ENCODE results near the gene OLFML2A. TPM values are rescaled to one million over a fixed set of nuclear protein-coding genes. Genes with fewer than 3 reads are reported as not detected.

The OLFML2A gene
- total and polyA plus RNA-seq, 2 of the 13 experiments (the other 11 are each of a cell fraction or from before 2014, with no cell fraction given): 0.01 to 0.02 TPM

- TF ChIP-seq, protein P1, sequence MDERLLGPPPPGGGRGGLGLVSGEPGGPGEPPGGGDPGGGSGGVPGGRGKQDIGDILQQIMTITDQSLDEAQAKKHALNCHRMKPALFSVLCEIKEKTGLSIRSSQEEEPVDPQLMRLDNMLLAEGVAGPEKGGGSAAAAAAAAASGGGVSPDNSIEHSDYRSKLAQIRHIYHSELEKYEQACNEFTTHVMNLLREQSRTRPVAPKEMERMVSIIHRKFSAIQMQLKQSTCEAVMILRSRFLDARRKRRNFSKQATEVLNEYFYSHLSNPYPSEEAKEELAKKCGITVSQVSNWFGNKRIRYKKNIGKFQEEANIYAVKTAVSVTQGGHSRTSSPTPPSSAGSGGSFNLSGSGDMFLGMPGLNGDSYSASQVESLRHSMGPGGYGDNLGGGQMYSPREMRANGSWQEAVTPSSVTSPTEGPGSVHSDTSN (CRISPR knock-in tag; IDR thresholded peaks at IDR 0.05): no peak
- TF ChIP-seq NAIF1 (CRISPR knock-in tag; IDR thresholded peaks at IDR 0.05; ENCODE audit: borderline replicate concordance) (peak; percentile 85; the same call in 1 of the 2 replicates), IRF1 (CRISPR knock-in tag; IDR thresholded peaks at IDR 0.05; ENCODE audit: low read depth) (no peak), BATF2 (CRISPR knock-in tag; IDR thresholded peaks at IDR 0.05) (peak; percentile 82; the same call in 1 of the 2 replicates), SNAPC4 (CRISPR knock-in tag; IDR thresholded peaks at IDR 0.05) (peak; percentile 41; the same call in 1 of the 2 replicates), HES4 (CRISPR knock-in tag; IDR thresholded peaks at IDR 0.05; ENCODE audit: borderline replicate concordance) (no peak), ATF2 (CRISPR knock-in tag; IDR thresholded peaks at IDR 0.05) (no peak; the same call in 1 of the 2 replicates), BRD4 (CRISPR knock-in tag; IDR thresholded peaks at IDR 0.05) (peak; percentile 90), ZFP37 (CRISPR knock-in tag; IDR thresholded peaks at IDR 0.05; ENCODE audit: borderline replicate concordance) (0 out of 2 replicates have a peak, but pooled peaks have one; percentile 11), ZNF776 (CRISPR knock-in tag; IDR thresholded peaks at IDR 0.05) (peak; percentile 50; the same call in 1 of the 2 replicates)
- TF ChIP-seq, protein P2, sequence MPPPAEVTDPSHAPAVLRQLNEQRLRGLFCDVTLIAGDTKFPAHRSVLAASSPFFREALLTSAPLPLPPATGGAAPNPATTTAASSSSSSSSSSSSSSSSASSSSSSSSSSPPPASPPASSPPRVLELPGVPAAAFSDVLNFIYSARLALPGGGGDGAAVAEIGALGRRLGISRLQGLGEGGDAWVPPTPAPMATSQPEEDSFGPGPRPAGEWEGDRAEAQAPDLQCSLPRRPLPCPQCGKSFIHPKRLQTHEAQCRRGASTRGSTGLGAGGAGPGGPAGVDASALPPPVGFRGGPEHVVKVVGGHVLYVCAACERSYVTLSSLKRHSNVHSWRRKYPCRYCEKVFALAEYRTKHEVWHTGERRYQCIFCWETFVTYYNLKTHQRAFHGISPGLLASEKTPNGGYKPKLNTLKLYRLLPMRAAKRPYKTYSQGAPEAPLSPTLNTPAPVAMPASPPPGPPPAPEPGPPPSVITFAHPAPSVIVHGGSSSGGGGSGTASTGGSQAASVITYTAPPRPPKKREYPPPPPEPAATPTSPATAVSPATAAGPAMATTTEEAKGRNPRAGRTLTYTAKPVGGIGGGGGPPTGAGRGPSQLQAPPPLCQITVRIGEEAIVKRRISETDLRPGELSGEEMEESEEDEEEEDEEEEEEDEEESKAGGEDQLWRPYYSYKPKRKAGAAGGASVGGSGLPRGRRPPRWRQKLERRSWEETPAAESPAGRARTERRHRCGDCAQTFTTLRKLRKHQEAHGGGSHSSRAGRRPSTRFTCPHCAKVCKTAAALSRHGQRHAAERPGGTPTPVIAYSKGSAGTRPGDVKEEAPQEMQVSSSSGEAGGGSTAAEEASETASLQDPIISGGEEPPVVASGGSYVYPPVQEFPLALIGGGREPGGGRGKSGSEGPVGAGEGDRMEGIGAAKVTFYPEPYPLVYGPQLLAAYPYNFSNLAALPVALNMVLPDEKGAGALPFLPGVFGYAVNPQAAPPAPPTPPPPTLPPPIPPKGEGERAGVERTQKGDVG (CRISPR knock-in tag; IDR thresholded peaks at IDR 0.05; ENCODE audit: borderline replicate concordance): no peak
- TF ChIP-seq, protein P3, sequence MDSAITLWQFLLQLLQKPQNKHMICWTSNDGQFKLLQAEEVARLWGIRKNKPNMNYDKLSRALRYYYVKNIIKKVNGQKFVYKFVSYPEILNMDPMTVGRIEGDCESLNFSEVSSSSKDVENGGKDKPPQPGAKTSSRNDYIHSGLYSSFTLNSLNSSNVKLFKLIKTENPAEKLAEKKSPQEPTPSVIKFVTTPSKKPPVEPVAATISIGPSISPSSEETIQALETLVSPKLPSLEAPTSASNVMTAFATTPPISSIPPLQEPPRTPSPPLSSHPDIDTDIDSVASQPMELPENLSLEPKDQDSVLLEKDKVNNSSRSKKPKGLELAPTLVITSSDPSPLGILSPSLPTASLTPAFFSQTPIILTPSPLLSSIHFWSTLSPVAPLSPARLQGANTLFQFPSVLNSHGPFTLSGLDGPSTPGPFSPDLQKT (CRISPR knock-in tag; IDR thresholded peaks at IDR 0.05; ENCODE audit: borderline replicate concordance): no peak
Measured at GRCh38 chr9:124861342-124862229, 84.7 kb downstream of the OLFML2A start, which contains the start of the genes ARPC5L and RPL35 (continued).

Data from HepG2 (cell line).